Renal pelvis (tissue), 4 donors: ENCODE measurements around the gene CCNE1. TPM values are rescaled to one million over a fixed set of nuclear protein-coding genes. Genes with fewer than 3 reads are reported as not detected.
"Not testable (repeated sequence)": the region's sequence is repeated elsewhere in the genome, so short reads cannot be mapped to it uniquely, and the experiment has no call there.

Source experiments
- DNase-seq: peaks from one replicate; pipeline ENCODE4 v3.0.0-alpha.2; 2013
- polyA plus RNA-seq, 3 donors: library from polyadenylated mRNA; unstranded; fragments of 120-200 nt; gene quantifications; one replicate each; pipeline ENCODE4 v1.2.1, GENCODE V29; 2013; ENCODE audit not compliant: insufficient read length in 3 of 3

CCNE1 gene
- polyA plus RNA-seq, 3 donors, result 8.8 to 9.9 (median 9.7) TPM

DNA sequence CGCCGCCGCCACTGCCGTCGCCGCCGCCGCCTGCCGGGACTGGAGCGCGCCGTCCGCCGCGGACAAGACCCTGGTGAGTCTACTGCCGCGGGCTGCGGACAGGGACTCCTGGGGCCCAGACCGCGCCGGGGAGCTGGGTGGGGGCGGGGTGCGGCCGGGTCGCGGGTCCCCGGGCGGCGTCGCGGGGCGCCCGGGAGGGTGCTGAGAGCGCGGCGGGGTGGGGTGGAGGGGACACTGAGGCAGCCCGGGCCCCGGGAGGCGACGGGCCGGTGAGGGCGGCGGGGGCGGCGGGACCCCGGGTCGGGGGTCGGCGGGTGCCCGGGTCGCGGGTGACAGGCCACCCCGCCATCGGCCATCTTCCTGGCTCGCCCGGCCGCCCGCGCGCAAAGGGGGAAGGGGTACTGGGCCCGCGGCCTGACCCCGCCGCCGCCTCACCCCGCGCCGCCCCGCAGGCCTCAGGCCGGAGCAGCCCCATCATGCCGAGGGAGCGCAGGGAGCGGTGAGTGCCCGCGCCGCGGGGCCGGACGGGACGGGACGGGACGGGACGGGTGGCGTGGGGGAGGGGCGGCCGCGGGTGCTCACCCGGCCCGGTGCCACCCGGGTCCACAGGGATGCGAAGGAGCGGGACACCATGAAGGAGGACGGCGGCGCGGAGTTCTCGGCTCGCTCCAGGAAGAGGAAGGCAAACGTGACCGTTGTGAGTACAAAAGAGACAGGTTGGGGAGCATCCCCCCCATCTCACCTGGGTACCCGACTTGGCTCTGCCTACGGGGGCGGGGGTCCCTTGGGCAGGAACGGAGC, 489 bp downstream of the CCNE1 start:
- DNase-seq, result no peak

DNA sequence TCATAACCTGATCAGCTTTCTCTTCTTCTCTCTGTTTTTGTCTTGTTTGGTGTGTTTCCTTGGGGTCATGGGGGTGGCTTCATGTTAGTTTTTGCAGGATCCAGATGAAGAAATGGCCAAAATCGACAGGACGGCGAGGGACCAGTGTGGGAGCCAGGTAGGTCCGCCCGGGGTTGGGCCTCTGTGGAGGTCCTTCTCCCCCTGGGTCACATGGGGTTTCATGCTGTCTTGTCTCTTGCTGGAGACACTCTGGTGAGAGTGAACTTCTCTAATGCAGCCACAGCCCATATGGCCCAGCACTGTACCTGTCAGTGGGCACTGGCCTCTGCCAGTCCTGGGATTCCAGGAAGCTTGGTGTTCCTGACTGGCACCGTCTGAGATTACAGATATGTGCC, 1.1 kb downstream of the CCNE1 start:
- no peak for DNase-seq

DNA sequence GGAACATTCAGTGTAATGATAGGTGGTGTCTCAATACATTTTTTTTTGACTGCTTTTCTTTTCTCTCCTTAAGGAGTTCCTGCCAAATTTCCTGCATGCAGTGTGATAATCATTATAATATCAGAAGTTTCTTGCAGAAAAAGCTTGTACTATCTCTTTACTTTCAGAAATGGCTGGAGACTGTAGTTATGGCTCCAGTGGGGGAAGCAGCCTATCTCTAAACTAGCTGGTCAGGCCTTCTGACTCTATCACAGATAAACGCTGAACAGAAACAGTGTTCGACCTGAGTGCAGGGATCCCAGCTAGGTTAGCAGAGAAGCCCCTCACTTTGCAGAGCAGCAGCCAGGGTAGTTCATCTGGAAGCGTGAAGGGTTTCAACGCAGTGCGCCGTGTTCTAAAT, 1.9 kb downstream of the CCNE1 start:
- DNase-seq, result no peak

DNA sequence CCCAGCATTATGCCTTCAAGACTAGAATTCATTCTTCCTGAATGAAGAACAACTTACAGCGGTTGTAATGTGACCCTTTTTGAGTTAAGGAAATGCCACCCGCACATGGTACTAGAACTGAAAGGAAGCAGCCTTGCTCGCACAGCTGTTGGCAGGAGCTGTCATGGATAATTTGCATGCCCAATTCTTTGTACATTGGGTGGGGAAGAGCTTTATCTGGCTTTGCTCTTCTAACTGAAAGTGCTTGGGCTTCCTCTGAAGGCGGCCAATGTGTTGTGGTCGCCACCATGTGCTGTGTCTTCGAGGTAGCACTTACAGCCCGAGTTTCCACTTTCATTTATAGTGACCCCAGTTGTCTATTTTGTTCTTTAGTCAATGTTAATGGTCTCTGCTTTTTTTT, 3.4 kb downstream of the CCNE1 start:
- DNase-seq, result no peak

DNA sequence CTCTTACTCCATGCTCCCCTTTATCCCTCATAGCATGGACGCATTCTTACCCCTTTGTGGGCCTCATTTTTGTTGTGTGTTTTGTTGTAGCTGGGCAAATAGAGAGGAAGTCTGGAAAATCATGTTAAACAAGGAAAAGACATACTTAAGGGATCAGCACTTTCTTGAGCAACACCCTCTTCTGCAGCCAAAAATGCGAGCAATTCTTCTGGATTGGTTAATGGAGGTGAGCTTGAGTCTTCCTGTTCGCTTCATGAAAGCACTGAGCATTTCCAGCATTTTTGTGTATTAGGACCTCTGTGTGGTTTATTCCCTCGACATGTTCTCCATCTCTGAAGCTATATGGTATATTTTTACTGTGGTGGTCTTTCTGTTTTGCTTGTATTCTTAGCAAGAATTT, 5.5 kb downstream of the CCNE1 start:
- no peak for DNase-seq

DNA sequence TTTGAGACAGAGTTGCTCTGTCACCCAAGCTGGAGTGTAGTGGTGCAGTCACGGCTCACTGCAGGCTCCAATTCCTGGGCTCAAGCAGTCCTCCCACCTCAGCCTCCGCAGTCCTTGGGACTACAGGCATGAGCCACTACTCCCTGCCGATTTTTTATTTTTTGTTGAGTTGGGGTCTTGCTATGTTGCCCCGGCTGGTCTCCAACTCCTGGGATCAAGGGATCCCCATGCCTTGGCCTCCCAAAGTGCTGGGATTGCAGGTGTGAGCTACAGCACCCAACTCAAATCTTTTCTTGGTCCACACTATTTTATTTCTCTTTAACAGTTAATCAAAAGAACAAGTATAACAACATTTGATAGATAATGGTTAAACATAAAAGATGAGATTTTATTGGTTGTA, 7.5 kb downstream of the CCNE1 start:
- DNase-seq, result no peak

DNA sequence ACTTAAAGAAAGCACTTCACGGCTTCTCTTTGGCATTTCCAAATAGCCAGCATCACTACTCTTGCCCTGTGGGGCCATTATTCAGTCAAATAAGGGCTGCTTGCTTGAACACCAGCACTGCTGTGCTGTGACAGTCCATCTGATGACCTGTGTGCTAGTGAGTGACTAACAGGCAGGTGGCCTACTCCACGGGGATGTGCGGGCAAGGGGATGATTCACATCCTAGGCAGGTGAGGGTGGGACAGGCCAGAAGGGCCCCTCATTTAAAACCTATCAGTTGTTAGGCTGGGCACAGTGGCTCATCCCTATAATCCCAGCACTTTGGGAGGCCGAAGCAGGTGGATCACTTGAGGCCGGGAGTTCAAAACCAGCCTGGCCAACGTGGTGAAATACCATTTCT, 8.2 kb downstream of the CCNE1 start:
- no peak for DNase-seq

DNA sequence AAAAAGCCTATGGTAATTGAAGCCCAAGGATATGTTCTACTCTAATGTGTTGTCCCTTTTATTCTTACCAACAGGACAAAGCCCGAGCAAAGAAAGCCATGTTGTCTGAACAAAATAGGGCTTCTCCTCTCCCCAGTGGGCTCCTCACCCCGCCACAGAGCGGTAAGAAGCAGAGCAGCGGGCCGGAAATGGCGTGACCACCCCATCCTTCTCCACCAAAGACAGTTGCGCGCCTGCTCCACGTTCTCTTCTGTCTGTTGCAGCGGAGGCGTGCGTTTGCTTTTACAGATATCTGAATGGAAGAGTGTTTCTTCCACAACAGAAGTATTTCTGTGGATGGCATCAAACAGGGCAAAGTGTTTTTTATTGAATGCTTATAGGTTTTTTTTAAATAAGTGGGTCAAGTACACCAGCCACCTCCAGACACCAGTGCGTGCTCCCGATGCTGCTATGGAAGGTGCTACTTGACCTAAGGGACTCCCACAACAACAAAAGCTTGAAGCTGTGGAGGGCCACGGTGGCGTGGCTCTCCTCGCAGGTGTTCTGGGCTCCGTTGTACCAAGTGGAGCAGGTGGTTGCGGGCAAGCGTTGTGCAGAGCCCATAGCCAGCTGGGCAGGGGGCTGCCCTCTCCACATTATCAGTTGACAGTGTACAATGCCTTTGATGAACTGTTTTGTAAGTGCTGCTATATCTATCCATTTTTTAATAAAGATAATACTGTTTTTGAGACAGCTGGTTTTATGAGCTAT, 12.0 kb downstream of the CCNE1 start:
- DNase-seq, result no peak

DNA sequence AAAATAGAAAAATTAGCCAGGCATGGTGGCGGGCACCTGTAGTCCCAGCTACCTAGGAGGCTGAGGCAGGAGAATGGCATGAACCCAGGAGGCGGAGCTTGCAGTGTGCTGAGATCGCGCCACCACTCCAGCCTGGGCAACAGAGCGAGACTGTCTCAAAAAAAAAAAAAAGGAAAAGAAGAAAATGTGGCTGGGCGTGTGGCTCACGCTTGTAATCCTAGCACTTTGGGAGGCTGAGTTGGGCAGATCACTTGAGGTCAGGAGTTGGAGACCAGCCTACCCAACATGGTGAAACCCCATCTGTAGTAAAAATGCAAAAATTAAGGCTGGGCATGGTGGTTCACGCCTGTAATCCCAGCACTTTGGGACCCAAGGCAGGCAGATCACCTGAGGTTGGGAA, 13.5 kb downstream of the CCNE1 start:
- DNase-seq, result not testable (repeated sequence)

DNA sequence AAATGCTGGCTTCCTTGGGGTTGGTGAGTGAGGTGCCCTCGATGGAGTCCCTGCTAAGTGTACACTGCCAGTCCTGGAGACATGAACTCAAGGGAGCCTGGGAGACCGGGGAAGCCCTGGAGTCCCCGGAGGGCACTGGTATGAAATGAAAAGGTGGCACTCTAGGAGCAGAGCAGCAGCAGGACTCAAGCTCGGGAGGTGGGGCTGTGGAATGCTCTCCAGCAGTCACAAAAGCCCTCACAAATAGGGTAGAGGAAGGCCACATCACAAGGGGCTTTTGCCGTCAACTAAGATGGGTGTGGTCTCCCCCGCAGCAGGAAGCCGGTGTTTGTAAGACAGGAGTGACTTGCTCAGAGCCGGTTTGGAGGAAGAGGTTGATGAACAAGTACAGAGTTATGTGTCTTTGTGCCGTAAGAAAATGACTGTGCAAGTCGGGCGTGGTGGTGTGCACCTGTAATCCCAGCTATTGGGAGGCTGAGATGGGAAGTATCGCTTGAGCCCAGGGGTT, 19.3 kb downstream of the CCNE1 start:
- no peak for DNase-seq

DNA sequence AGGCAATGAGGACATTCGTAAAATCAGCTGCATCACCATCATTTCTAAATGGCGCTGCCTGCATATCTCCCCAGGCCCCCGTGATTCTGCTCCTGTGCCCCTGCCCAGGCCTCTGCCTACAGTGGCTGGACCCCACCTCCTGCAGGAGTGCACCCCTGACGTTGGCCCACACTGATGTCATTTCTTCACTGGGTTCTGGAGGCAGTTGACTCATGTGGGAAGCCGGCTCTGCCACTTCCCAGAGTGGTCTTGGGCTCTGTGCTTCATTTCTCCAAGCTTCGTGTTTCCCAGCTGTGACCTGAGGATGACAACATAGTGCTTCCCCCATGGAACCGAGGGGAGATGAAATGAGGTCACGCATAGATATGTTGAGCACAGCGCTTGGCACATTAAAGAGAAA, 19.9 kb downstream of the CCNE1 start:
- no peak for DNase-seq

DNA sequence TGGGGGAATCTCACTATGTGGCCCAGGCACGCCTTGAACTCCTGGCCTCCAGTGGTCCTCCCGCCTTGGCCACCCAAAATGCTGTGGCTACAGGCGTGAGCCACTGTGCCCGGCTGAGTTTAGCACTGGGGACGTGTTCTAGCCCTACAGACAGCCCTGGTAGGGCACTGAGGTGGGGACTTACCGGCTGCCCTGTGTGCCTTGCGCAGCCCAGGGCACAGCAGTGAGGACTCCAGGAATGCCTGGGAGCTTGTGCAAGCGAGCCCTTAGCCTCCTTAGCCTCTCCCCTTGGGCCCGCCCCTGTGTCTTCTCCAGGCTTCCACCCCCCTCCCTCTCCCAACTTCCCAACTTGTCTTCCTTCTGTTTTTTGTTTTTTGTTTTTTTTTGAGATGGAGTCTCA, 21.0 kb downstream of the CCNE1 start:
- no peak for DNase-seq

DNA sequence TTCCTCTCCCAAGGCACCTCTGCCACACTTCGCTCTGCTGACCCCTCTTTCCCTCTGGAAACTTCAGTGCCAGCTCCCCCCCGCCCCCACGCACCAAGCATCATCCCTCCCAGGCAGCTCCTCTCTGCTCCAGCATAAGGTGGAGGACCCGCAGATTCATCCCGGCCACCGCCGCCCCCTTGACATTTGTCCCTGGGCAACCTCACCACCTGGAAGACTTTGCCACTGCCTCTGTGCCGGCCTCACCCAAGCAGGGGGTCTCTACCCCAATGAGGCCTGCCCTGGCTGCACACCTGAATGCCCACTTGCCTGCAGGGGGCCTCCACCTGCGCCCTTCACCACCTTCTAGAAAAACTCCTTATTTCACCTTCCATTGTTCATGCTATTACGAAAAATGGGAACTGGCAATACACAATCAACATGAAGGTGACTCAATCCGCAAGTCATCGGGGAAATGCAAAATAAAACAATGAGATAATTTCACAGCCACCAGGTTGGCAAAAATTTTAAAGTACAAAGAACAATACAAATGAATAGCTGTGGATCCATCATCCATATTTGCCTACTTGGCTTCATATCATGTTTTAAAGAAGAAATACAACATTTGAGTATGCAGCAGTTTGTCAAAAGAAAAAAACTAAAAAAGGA, 21.9 kb downstream of the CCNE1 start:
- DNase-seq, result no peak

DNA sequence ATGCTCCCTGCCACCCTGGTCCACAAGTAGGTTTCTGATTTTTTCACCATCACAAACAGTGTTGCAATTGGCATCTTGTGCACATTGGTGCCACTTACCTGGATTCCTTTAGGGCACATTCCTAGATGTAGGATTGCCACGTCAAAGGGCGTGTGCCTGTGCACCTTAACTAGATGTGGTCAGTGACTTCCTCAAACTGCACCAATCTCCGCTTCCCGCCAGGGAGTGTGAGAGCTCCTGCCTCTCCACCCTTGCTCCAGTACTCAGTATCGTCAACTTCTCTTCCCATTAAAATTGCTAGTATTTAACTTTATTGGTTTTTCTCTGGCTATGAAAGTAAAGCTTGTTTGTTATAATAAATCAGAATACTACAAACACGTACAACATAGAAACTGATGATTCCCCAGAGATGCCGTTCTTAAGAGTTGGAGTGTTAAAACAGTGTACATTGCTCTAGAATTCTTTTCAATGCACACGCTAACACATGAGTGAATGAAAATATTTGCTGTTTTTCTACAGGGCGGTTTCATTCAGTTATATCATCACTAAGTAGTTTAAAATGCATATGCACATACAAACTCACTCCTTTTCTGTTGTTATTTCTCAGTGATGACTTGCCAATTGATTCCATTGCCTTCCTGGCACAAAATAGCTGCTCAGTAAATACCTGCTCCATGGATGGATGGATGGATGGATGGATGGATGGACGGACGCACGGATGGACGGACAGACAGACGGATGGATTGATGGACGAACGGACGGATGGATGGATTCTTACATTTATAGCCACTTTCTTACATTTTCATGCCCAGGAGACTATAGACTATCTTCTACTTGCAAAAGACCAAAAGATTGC, 23.4 kb downstream of the CCNE1 start:
- DNase-seq, result no peak

DNA sequence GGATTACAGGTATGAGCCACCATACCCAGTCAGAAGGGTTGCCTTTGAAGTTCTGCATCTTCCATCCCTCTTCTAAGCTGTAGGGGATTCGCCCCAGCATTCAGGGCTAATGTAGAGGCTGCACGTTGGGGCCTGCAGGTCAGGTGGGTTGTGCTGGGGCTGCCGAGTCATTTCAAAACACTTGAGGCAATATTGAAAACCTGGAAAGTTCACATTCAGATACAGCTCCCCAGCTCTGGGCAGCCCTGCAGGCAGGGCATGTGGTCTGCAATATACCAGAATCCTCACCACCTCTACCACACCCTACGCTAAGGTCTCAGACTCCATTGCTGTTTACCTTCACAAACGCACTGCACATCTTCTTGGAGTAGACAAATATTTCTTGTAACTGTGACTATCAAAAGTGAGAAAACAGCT, 24.6 kb downstream of the CCNE1 start:
- no peak for DNase-seq

DNA sequence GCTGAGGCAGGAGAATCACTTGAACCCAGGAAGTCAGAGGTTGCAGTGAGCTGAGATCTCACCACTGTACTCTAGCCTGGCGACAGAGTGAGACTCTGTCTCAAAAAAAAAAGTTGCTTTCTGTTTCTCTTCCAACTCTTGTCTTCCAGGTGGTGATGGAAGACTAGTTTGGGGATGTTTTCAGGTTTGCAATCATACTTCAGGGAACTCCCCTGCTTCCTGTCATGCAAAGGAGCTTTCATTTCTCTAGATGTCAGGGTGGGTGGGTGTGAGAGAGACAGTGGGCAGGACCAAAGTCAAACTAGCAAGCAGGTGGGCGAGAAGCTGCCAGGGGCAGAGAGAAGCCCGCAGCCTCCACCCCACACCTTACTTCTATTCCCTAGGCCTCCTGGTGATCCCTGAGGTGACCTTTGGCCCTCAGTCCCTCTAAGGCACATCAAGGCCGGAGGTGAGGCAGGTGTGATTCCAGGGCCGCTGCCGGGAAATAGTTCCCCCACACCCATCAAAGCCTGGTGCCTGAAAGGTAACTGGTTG, 25.7 kb downstream of the CCNE1 start:
- DNase-seq, result no peak

DNA sequence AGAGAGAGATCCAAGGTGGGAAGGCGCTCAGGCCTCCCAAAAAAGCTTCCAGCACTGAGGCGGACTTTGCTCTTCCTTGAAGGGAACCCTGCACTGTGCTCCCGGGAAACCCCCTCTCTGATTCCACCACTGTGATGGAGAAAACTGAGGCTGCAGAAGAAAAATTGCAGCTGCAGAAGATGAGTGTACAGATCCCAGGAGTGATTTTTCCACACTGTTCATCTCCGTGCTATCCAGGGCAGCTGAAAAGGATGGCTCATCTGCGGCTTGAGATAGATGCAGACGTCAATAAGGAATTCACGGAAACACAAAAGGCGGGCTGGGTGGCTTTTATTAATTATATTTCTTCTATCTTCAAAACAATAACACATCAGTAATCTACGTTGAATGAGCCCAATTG, 26.2 kb downstream of the CCNE1 start:
- no peak for DNase-seq

DNA sequence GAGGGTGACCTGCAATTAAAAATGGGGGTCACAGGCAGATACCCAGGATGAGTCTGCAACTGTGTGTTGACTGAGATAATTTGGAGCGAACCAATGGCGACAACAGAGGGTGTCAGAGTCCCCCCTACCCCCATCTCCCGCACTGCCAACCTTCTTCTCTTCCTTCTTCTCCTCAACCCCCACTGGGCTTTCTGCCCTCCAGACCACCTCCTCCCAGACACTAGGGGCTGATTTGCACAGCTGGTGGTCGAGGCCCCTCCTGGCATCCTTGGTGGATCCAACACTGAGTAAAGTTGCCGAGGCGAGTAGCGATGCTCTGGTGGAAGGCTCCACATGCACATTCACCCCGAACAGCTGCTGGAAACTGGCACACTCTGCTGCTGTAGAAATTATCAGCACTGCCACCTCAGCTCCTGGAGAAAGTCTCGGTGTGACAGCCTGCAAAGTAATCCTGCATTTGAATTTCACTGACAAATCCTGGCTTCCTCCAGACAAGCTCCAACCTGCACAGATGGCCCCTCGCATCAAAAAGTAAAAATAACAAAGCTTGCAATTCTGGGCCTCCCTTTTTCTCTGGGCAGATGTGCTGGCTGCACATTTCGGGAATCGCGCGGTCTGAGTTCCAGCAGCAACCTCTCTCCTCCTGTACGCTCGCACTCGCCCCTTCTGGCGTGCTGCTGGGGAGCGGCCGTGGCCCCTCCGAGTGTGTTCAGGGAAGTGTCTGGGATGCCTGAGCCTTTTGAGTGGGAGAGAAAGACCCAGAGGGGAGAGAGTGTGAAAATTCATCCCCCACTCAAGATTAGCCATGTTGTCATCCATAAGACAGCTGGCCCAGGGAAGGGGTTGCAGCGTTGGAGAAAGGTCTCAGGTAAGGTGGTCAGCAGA, 28.5 kb downstream of the CCNE1 start:
- no peak for DNase-seq

DNA sequence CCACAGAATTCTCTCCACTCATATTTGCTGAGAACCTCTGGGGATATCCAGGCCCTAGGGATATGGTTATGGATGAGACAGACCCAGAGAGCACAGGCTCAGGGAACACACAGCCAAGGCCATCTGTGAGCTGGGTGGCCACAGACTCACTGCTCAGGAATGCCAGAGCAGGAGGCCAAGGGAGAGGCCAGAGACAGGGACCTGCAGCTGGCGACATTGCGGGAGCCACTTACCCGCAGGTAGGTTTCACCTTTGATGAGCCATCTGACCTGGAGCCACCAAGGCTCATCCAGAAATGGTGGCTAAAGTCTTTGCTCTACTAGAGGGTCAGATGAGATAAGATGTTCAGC, 29.4 kb downstream of the CCNE1 start:
- DNase-seq, result no peak

DNA sequence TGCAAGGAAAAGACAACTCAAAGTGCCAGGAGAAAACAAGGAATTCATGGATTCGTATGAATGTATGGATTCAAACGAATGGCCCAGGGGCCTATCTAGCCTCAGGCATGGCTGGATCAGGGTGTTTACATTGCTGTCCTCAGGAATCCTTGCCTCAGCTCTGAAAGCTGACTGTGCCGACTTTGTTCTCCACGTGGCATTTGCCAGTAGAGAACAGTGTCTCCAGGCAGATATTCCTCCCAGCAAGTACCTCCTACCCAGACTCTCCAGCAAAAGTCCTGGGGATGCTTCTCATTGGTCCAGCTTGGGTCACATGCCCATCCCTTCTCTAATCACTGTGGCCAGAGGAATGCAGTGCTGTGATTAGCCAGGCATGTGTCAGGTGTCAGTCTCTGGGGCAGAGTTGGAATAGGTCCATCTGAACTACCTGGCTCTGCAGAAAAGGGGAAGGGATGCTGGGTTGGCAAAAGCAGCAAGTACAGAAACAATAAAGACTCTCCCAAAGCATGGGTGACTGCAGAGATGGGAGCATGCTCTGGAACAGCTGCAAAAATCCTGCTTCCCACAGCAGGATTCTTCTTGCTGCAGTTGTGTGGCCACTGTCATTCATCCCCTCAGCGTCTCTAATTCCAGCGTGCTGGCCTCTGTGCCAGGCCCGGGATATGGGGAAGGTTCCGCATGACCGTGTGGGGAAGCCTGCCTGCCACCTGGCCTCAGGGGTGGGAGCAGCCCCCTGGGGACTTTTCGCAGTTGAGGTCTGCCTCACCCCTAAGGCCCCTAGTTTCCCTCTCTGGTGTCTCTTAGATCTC, 30.0 kb downstream of the CCNE1 start:
- DNase-seq, result no peak
